Neuronal stem cell (in vitro differentiated cells): Measurements from ENCODE around the gene XYLT1.

Source experiments
- DNase-seq: peaks from one replicate; pipeline ENCODE4 v3.0.0-alpha.2; 2013; ENCODE audit warnings: low spot score
- H2AFZ ChIP-seq: one replicate; pipeline ENCODE4 v1.6.1; 2013; ENCODE audit warnings: mild to moderate bottlenecking, low read length, inconsistent platforms
- H2AK5ac ChIP-seq: 2 replicates; pipeline ENCODE4 v1.6.1; 2013; ENCODE audit warnings: low read depth, mild to moderate bottlenecking, inconsistent platforms, low read length, moderate library complexity, mixed read lengths
- H2BK120ac ChIP-seq: 2 replicates; pipeline ENCODE4 v1.6.1; 2013; ENCODE audit warnings: low read depth, mild to moderate bottlenecking, inconsistent platforms, low read length, moderate library complexity, mixed read lengths
- H2BK12ac ChIP-seq: one replicate; pipeline ENCODE4 v1.6.1; 2013; ENCODE audit warnings: low read length, inconsistent platforms
- H2BK15ac ChIP-seq: 2 replicates; pipeline ENCODE4 v1.6.1; 2013; ENCODE audit warnings: mild to moderate bottlenecking, low read length, inconsistent platforms, mixed read lengths
- H2BK5ac ChIP-seq: one replicate; pipeline ENCODE4 v1.6.1; 2013; ENCODE audit warnings: inconsistent platforms, mild to moderate bottlenecking, low read length, moderate library complexity
- H3K14ac ChIP-seq: one replicate; pipeline ENCODE4 v1.6.1; 2013; ENCODE audit warnings: low read length, inconsistent platforms
- H3K18ac ChIP-seq: 2 replicates; pipeline ENCODE4 v1.6.1; 2013; ENCODE audit warnings: low read length, inconsistent platforms
- H3K23ac ChIP-seq: 2 replicates; pipeline ENCODE4 v1.6.1; 2013; ENCODE audit warnings: low read depth, mild to moderate bottlenecking, mixed read lengths, low read length, inconsistent platforms; ENCODE audit not compliant: poor library complexity
- H3K27ac ChIP-seq: replicated peaks from 3 replicates; pipeline ENCODE4 v1.5.1; 2013; ENCODE audit warnings: low read length, inconsistent platforms
- H3K27me3 ChIP-seq, 3 experiments: 2 replicates each; pipeline ENCODE4 v1.6.1; 2013; ENCODE audit warnings: low read length in 3 of 3, mild to moderate bottlenecking in 2 of 3, inconsistent platforms in 1 of 3, low read depth in 1 of 3, mixed read lengths in 1 of 3, moderate library complexity in 1 of 3; ENCODE audit not compliant: control insufficient read depth in 3 of 3, insufficient read depth in 3 of 3
- H3K36me3 ChIP-seq, 2 donors: replicated peaks in 1 of 2; 2 replicates each; pipeline ENCODE4 v1.6.1; 2013; ENCODE audit warnings: low read length in 2 of 2; ENCODE audit not compliant: control insufficient read depth in 2 of 2, insufficient read depth in 2 of 2
- H3K4ac ChIP-seq: 2 replicates; pipeline ENCODE4 v1.6.1; 2013; ENCODE audit warnings: inconsistent platforms, mild to moderate bottlenecking, low read length, moderate library complexity
- H3K4me1 ChIP-seq, 2 donors: 1 replicate in 1 of 2; 2 replicates in 1 of 2; pipeline ENCODE4 v1.6.1; 2013; ENCODE audit warnings: low read length in 2 of 2, low read depth in 1 of 2; ENCODE audit not compliant: control insufficient read depth in 2 of 2, insufficient read depth in 1 of 2
- H3K4me2 ChIP-seq: one replicate; pipeline ENCODE4 v1.6.1; 2013; ENCODE audit warnings: mild to moderate bottlenecking, low read length, inconsistent platforms; ENCODE audit not compliant: insufficient read depth, poor library complexity, severe bottlenecking
- H3K4me3 ChIP-seq, 2 donors: 2 replicates each; pipeline ENCODE4 v1.5.1; 2013; ENCODE audit warnings: low read length in 2 of 2, mild to moderate bottlenecking in 2 of 2, inconsistent platforms in 1 of 2, moderate library complexity in 1 of 2
- H3K79me1 ChIP-seq: one replicate; pipeline ENCODE4 v1.6.1; 2013; ENCODE audit warnings: low read depth, mild to moderate bottlenecking, inconsistent platforms, low read length, moderate library complexity
- H3K9ac ChIP-seq: one replicate; pipeline ENCODE4 v1.6.1; 2013; ENCODE audit warnings: mild to moderate bottlenecking, low read depth, low read length, inconsistent platforms; ENCODE audit not compliant: poor library complexity
- H3K9me3 ChIP-seq, 2 donors: replicated peaks in 1 of 2; 2 replicates each; pipeline versions ENCODE3 to v1.6.1; 2013; ENCODE audit warnings: low read length in 2 of 2, mild to moderate bottlenecking in 2 of 2, inconsistent platforms in 1 of 2, low read depth in 1 of 2, mixed read lengths in 1 of 2, moderate library complexity in 1 of 2; ENCODE audit not compliant: control insufficient read depth in 2 of 2, insufficient read depth in 1 of 2
- H4K8ac ChIP-seq: one replicate; pipeline ENCODE4 v1.6.1; 2013; ENCODE audit warnings: low read depth, mild to moderate bottlenecking, inconsistent platforms, low read length, moderate library complexity
- H4K91ac ChIP-seq: one replicate; pipeline ENCODE4 v1.6.1; 2013; ENCODE audit warnings: low read length, low read depth, mild to moderate bottlenecking, inconsistent platforms; ENCODE audit not compliant: poor library complexity
- WGBS, 2 donors: extraction: QIAGEN DNeasy Blood & Tissue Kit; methylation state at CpG; one replicate each; pipeline ENCODE4 v1.1.7; 2013; ENCODE audit warnings: missing lambda C conversion rate in 2 of 2, mixed read lengths in 1 of 2; ENCODE audit not compliant: insufficient read length in 2 of 2, insufficient replicate concordance in 1 of 2; ENCODE audit errors: extremely low coverage in 2 of 2; 5-methylcytosine and 5-hydroxymethylcytosine counted together

XYLT1 gene

GRCh38 chr16:17160285-17160853 lies 310.4 kb downstream of the XYLT1 start:
- Histone ChIP-seq H3K36me3 (no peaks in the 10 kb centered on the region), H3K4me3 (peak overlapping the region; percentile 21 to 43), H2AFZ (peak overlapping the region; percentile 32), H3K4me2 (peak overlapping the region; percentile 69), H3K18ac (peak overlapping the region; percentile 92), H2BK12ac (peak overlapping the region; percentile 0), H4K8ac (no peak overlapping the region), H3K9me3 (no peaks in the 10 kb centered on the region), H3K27me3 (peaks cover 0 to 18% (median 0%) of the 10 kb centered on the region in 3 experiments), H2AK5ac (peak overlapping the region; percentile 9), H3K4ac (no peak overlapping the region), H3K9ac (no peak overlapping the region), H4K91ac (no peak overlapping the region), H3K79me1 (peaks cover 2% of the 10 kb centered on the region), H2BK15ac (no peak overlapping the region), H3K14ac (no peak overlapping the region), H3K23ac (no peak overlapping the region), H3K27ac (peak overlapping the region; percentile 100), H2BK120ac (no peak overlapping the region), H2BK5ac (peak overlapping the region; percentile 68), H3K4me1 (peaks cover 31 to 40% of the 10 kb centered on the region in 2 donors)
- WGBS, 2 donors, result no CpG with 5 or more reads among the region's 18 CpGs
- peak; percentile 66 for DNase-seq

DNA sequence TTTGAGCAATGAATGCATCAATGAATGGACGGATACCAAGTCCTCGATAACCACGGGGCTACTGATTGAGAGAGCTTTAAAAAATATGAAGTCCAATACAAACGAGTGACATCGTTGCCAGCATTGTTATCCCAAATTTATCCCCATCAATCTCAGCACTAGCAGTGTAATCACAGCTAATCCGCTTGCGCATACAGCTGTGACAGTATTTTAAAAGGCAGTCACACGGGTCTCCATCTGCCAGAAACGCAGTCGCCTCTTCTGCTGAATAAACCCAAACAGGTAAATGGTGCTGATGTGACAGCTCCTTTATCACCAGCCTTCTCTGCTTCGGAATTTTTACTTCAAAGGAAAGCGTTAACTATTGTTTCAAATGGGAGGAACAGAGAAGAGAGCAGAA lies 311.1 kb downstream of the XYLT1 start:
- Histone ChIP-seq H3K9me3 (no peaks in the 10 kb centered on the region), H3K4me3 (no peak overlapping the region), H2BK120ac (no peak overlapping the region), H3K36me3 (no peaks in the 10 kb centered on the region), H4K91ac (no peak overlapping the region), H2AK5ac (no peak overlapping the region), H3K18ac (no peak overlapping the region), H3K4me2 (peak overlapping the region; percentile 69), H2BK5ac (no peak overlapping the region), H3K79me1 (peaks cover 2% of the 10 kb centered on the region), H3K27ac (peak overlapping the region; percentile 100), H3K14ac (no peak overlapping the region), H2BK15ac (no peak overlapping the region), H3K9ac (no peak overlapping the region), H4K8ac (no peak overlapping the region), H3K4ac (no peak overlapping the region), H3K27me3 (peaks cover 0 to 18% (median 0%) of the 10 kb centered on the region in 3 experiments), H3K4me1 (peaks cover 31 to 44% of the 10 kb centered on the region in 2 donors), H3K23ac (no peak overlapping the region), H2AFZ (no peak overlapping the region), H2BK12ac (no peak overlapping the region)
- WGBS, 2 donors, result no CpG with 5 or more reads among the region's 12 CpGs
- DNase-seq, result peak; percentile 32

DNA sequence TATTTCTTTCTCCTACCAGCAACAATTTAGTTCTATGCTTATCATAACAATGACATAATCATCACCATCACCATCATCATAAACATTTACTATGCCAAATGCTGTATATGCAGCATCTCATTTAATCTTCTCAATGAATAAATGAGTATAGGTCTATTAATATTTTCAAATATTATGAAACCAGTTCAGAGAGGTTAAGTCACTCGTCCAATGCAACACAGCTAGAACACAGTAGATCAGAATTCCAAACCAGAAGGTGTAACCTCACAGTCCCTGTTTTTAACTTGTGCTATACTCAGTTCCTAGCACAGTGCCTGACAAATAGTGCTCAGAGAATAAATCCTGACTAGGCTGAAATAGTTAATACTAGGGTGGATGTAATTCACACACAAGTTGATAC lies 314.8 kb downstream of the XYLT1 start:
- no CpG with 5 or more reads among the region's 1 CpG for WGBS, 2 donors
- H3K27ac ChIP-seq, result no peak overlapping the region
- no peak overlapping the region for H3K18ac ChIP-seq
- H3K4me2 ChIP-seq, result no peak overlapping the region
- no peak overlapping the region for H4K8ac ChIP-seq
- H3K4ac ChIP-seq, result no peak overlapping the region
- H4K91ac ChIP-seq, result no peak overlapping the region
- no peak overlapping the region for H2BK5ac ChIP-seq
- no peaks in the 10 kb centered on the region for H3K36me3 ChIP-seq
- no peak overlapping the region for H2BK15ac ChIP-seq
- no peak for DNase-seq
- H3K4me3 ChIP-seq, result no peak overlapping the region
- no peak overlapping the region for H3K9ac ChIP-seq
- H2BK12ac ChIP-seq, result no peak overlapping the region
- no peak overlapping the region for H3K23ac ChIP-seq
- no peak overlapping the region for H2AFZ ChIP-seq
- no peaks in the 10 kb centered on the region for H3K9me3 ChIP-seq
- H2AK5ac ChIP-seq, result no peak overlapping the region
- H2BK120ac ChIP-seq, result no peak overlapping the region
- H3K4me1 ChIP-seq, result peaks cover 18 to 38% of the 10 kb centered on the region in 2 donors
- peaks cover 0 to 9% (median 0%) of the 10 kb centered on the region in 3 experiments for H3K27me3 ChIP-seq
- peaks cover 2% of the 10 kb centered on the region for H3K79me1 ChIP-seq
- no peak overlapping the region for H3K14ac ChIP-seq

DNA sequence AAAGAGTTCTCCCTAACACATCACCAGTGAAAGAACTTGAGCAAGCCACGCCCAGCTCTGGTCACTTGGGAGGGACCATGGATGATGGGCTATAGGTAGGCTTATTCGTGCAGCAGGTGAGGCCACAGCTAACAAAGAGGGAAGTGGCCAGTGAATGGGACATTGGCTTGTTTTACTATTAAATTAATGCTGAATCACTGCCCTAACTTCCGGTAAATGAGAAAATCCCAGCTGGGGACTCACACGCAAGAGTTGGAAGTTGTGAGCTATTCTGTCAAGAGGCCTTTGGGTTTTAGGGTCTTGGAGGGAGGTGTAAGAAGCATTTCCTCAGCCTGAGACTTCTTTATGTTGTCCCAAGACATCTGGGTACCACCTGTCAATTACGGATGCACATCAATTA lies 315.3 kb downstream of the XYLT1 start:
- Histone ChIP-seq H3K9ac (no peak overlapping the region), H2BK120ac (no peak overlapping the region), H3K4ac (no peak overlapping the region), H3K18ac (no peak overlapping the region), H4K8ac (no peak overlapping the region), H2AK5ac (no peak overlapping the region), H3K4me1 (peaks cover 17 to 36% of the 10 kb centered on the region in 2 donors), H3K23ac (no peak overlapping the region), H4K91ac (no peak overlapping the region), H2BK12ac (no peak overlapping the region), H3K27me3 (peaks cover 0 to 9% (median 0%) of the 10 kb centered on the region in 3 experiments), H3K4me2 (no peak overlapping the region), H3K79me1 (peaks cover 2% of the 10 kb centered on the region), H2AFZ (no peak overlapping the region), H3K14ac (no peak overlapping the region), H3K9me3 (no peaks in the 10 kb centered on the region), H2BK5ac (no peak overlapping the region), H3K36me3 (no peaks in the 10 kb centered on the region), H3K27ac (no peak overlapping the region), H3K4me3 (no peak overlapping the region), H2BK15ac (no peak overlapping the region)
- no CpG with 5 or more reads among the region's 5 CpGs for whole genome bisulfite sequencing, 2 donors
- DNase-seq, result no peak
